ENCODE results near the gene ZCWPW1. TPM values are rescaled to one million over a fixed set of nuclear protein-coding genes. Genes with fewer than 3 reads are reported as not detected.

ZCWPW1 gene
- total RNA-seq, 1 donor from 2014 or later = 3.4 TPM

- DNase-seq (ENCODE audit: low spot score) = no peak
- intact Hi-C loops (cut with DNase I) = no loop called here
Observed at GRCh38 chr7:100415448-100415847, 13.1 kb downstream of the ZCWPW1 start.

DNA sequence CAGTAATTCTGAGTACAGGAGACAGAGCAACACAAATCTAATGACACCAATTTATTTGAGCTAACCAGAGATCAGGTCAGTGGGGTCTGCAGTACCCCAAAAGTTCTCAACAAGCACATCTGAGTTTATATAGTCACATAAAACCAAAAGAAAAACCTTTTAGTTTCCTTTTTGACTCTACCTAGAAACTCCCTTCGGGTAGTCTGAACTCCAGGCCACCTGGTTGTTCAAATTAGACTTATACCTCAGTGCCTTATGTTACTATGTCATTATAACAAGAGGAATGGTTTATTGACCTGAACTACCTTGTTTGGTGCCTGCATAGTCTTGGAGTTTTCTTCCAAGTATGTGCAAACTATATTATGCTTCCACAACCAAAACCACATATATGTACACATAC is 14.6 kb downstream of the ZCWPW1 start:
- intact Hi-C loops (cut with DNase I) = no loop called here
- DNase-seq (ENCODE audit: low spot score) = no peak

GRCh38 chr7:100413346-100413745 is 15.2 kb downstream of the ZCWPW1 start:
- intact Hi-C loops (cut with DNase I) = no loop called here
- DNase-seq (ENCODE audit: low spot score) = no peak

GRCh38 chr7:100411101-100411500 is 17.4 kb downstream of the ZCWPW1 start:
- no peak for DNase-seq (ENCODE audit: low spot score)
- intact Hi-C loops (cut with DNase I) = no loop called here

DNA sequence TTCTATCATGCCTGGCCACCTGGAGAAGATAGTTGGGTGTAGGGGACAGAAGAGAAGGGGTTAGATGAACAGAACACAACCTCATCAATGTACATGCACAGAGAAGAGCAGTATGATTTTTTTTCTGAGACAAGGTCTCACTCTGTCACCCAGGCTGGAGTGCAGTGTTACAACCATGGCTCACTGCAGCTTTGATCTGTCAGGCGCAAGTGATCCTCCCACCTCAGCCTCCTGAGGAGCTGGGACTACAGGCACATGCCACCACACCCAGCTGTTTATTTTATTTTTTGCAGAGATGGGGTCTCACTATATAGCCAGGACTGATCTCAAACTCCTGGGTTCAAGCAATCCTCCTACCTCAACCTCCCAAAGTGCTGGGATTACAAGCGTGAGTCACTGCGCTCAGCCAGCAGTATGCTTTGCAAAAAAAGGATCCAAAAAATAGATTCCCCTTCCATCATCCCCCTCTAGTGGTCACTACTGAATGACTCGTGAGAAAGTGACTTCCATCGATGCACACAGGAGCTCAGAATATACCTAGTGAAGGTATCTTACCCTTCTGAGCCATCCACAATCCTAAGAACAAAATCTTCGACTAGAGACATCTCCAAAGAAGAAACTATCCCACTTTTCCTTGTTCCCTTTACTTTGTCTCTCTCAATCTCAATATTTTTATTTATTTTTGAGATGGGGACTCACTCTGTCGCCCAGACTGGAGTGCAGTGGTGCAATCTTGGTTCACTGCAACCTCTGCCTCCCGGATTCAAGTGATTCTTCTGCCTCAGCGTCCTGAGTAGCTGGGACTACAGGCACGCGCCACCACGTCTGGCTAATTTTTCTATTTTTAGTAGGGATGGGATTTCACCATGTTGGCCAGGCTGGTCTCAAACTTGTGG is 21.0 kb downstream of the ZCWPW1 start:
- intact Hi-C loops (cut with DNase I) = no loop called here
- DNase-seq (ENCODE audit: low spot score) = no peak

DNA sequence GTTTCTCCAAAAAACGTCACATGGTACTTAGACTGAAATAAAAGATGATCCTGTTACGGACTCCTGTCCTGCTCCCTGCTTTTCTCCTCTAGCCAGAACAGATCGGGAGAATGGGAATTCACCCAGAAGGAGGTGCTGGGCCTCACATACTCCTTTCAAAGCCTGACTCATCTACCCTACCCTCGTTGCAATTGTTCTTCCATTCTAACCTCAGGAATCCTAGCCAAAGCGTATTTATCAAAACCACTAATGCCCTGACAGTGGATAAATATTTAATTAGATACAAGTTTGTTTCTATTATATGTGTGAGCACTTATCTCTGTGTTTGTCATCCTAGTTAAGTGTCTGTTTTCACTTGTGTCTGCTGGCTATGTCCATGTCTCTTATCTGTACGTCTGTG is 21.7 kb downstream of the ZCWPW1 start:
- no peak for DNase-seq (ENCODE audit: low spot score)
- intact Hi-C loops (cut with DNase I) = no loop called here

DNA sequence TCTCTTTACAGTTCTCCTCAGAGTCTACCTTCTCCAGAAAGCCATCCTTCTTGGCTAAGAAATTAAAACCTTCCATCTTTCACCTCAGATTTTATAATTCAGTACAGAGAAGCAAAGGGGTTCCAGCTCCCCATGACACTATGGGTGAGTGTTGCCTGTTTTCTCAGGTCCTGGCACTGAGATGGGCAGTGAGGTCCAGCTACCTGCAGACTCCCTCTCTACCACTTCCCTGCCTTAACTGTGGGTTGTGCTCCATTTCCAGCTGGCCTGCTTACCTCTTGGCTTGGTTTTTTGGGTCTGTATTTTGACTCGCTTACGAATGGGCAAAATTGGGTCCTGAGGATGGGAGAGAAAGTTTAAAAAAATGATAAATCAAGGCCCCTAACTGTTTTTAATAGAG is 26.3 kb downstream of the ZCWPW1 start:
- intact Hi-C loops (cut with DNase I) = no loop called here
- DNase-seq (ENCODE audit: low spot score) = no peak

GRCh38 chr7:100401811-100402210 is 26.7 kb downstream of the ZCWPW1 start:
- DNase-seq (ENCODE audit: low spot score) = no peak
- intact Hi-C loops (cut with DNase I) = no loop called here

- DNase-seq (ENCODE audit: low spot score) = no peak
- intact Hi-C loops (cut with DNase I) = no loop called here
Observed at GRCh38 chr7:100400656-100401055, 27.8 kb downstream of the ZCWPW1 start.

GRCh38 chr7:100400041-100400440 is 28.5 kb downstream of the ZCWPW1 start:
- no peak for DNase-seq (ENCODE audit: low spot score)
- intact Hi-C loops (cut with DNase I) = no loop called here

DNA sequence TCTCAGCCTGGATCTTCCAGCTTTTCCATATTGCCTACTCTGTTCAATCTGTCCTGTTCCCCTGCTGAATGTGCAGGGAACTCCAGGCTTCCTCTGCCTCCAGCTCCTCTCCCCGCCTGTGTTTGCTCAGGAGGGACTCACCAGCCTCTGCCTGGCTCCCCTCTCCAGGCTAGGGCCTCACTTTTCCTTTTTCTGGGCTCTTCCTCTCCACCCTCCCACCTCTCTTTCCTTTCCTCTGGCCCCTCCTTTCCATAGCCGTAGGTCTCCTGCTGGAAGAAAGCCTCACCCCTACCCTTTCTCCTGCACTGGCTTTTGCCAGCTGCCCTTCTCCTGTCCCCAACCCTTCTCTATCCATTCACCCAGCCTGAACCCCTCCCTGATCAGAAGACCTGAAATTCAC is 30.3 kb downstream of the ZCWPW1 start:
- intact Hi-C loops (cut with DNase I) = no loop called here
- no peak for DNase-seq (ENCODE audit: low spot score)

- intact Hi-C loops (cut with DNase I) = no loop called here
Observed at GRCh38 chr7:100397315-100398081, 31.0 kb downstream of the ZCWPW1 start.

DNA sequence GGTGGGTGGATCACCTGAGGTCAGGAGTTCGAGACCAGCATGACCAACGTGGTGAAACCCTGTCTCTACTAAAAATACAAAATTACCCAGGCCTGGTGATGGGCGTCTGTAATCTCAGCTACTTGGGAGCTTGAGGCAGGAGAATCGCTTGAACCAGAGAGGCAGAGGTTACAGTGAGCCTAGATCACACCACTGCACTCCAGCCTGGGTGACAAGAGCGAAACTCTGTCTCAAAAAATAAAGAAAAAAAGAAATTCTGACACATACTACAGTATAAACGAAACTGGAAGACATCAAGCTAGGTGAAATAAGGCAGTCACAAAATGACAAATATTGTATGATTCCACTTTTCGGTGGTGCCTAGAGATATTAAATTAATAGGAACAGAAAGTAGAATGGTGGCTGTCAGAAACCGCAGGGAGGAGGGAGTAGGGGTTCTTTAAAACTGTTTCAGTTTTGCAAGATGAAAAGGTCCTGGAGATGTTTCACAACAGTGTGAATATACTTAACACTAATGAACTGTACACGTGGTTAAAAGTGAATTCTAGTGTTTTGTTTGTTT is 32.0 kb downstream of the ZCWPW1 start:
- DNase-seq (ENCODE audit: low spot score) = no peak
- intact Hi-C loops (cut with DNase I) = no loop called here

More at GRCh38 chr7:100397315-100398081, 31.0 kb downstream of the ZCWPW1 start:
- no peak for DNase-seq (ENCODE audit: low spot score)

DNA sequence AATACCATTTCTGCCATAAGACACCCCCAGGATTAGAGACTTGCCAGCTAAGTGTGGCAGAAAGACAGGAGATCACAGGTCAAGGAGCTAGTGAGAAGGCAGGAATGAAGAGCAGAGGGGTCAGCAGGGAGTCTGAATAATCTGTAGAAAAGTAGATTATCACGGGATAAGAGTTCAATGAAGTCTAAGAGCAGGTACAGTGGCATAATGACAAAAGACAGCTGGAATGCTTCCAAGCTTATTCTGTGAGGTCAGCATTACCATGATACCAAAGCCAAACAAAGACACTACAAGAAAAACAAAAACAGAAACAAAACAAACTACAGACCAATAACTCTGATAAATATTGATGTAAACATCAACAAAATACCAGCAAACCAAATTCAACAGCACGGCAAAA is 34.4 kb downstream of the ZCWPW1 start:
- no peak for DNase-seq (ENCODE audit: low spot score)
- intact Hi-C loops (cut with DNase I) = no loop called here

- intact Hi-C loops (cut with DNase I) = no loop called here
- DNase-seq (ENCODE audit: low spot score) = no peak
Observed at GRCh38 chr7:100393233-100393905, 35.1 kb downstream of the ZCWPW1 start.

DNA sequence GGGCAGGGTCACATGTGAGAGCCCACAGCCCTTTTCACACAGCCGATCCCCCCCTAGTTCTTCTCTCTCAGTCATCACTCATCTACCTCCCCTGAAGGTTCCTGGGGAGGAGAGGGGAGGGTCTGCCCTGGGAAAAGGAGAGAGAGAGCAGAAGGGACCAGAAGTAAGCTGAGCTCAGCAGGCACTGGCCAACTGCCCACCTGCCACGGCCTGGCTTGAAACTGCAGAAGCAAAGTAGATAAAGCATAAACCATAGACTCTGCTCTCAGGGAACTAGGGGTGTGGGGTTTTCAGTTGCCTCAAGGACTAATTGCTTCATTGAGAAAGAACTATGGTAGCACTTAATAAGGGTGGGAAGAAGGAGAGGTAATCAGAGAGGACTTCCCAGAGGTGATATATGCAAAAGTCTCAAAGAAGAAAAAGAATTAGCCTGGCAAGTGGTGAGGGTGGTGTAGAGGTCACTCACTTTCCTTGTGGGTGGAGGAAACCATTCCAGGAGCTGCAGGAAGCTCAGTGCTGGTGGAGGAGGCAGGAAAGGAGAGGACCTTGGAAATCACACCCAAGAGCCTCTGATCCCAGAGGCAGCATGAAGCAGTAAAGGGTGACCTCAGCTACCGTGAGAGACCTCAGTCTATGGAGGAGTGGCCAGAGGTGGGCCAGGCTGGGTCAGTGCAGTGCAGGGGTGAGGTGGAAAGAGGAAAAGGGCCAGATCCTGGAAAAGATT is 38.1 kb downstream of the ZCWPW1 start:
- intact Hi-C loops (cut with DNase I) = no loop called here
- DNase-seq (ENCODE audit: low spot score) = no peak

DNA sequence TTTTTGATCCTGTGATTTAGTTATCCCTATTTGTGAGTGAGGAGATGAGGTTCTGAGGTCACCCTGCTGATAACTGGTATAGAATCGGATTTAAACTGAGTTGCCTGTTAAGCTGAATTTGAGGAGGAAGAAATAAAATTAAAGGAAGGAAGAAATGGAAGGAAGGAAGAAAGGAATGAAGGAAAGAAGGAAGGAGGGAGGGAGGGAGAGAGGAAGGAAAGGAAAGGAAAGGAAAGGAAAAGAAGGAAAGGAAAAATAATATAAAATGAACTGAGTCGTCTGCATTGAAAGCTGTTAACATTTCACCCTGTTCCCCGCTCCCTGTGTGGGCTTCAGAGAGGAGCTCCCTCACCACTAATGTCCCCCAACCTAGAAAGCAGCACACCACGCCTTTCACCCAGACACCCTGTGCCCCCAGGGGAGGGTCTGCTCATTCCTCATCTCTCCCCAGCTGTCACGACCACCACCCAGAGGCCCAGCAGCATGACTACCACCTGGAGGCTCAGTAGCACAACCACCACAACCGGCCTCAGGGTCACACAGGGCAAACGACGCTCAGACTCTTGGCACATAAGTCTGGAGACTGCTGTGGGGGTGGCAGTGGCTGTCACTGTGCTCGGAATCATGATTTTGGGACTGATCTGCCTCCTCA is 38.9 kb downstream of the ZCWPW1 start:
- intact Hi-C loops (cut with DNase I) = no loop called here
- DNase-seq (ENCODE audit: low spot score) = no peak

- DNase-seq (ENCODE audit: low spot score) = no peak
- intact Hi-C loops (cut with DNase I) = no loop called here
Observed at GRCh38 chr7:100387695-100388094, 40.8 kb downstream of the ZCWPW1 start.

- no peak for DNase-seq (ENCODE audit: low spot score)
- intact Hi-C loops (cut with DNase I) = no loop called here
Observed at GRCh38 chr7:100386940-100387339, 41.6 kb downstream of the ZCWPW1 start.

All from cardiac septum (tissue), 1 donor.